HG03439 (cell line): Measurements from ENCODE around the gene DLST.
A peak's percentile ranks its signal among the peaks of the same experiment; 100 is the strongest.

Experiments used
- ATAC-seq: cut with Tn5 transposase; IDR thresholded peaks from one replicate; pipeline ENCODE4 v1.9.1; 2021; ENCODE audit warnings: mild to moderate bottlenecking, moderate library complexity; ENCODE audit not compliant: unreplicated experiment

DLST gene

DNA sequence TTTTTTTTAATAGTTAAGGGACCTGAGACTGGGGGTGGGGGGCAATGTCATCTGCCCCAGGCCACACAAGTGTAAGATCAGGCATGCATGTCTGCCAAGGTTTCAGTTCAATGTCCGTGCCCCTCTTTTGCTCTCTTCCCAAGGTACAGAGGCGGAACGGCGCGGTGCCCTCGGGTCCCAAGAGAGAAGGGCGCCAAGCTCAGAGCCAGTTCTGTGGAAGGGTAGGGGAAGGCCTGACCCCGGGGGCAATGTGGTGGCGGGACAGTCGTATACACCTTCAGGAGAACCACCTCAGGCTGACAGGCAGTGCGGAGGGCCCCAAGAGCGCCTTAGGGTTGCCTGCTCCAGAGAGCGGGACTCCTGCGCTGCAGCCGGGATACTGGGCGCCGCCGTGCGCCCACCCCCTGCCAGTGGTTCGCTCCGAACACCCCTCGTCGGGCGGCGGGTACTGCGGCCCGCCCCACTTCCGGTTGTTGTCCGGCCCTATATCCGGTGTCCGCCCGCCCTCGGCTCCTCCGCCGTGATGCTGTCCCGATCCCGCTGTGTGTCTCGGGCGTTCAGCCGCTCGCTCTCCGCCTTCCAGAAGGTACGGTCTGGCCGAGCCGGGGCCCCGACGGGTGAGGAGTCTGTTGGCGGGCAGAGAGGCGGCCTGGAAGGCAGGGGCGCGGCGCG, at the start of gene DLST:
DLST (plus strand) TSS at position 486 of the 672 bp plus-strand sequence; CDS start at position 524, 38 bp downstream.
- peak; percentile 95 for ATAC-seq

DNA sequence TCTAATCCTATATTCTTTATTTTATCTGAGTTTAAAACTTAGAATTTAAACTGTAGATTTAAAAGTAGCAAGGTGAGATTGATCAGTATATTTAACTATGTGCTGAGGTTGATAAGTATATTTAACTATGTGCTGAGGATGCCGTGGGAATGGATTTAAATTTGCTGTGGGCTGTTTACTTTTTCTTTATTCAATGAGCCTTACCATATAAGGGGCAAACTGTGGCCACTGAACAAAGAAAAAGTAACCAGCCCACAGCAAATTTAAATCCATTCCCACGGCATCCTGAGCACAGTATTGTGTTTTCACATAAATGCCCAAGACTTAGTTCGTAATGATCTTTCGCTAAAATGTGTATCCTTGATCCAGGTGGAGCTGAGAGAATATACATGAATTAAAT, 48.9 kb upstream of the DLST start:
- ATAC-seq, result no peak

DNA sequence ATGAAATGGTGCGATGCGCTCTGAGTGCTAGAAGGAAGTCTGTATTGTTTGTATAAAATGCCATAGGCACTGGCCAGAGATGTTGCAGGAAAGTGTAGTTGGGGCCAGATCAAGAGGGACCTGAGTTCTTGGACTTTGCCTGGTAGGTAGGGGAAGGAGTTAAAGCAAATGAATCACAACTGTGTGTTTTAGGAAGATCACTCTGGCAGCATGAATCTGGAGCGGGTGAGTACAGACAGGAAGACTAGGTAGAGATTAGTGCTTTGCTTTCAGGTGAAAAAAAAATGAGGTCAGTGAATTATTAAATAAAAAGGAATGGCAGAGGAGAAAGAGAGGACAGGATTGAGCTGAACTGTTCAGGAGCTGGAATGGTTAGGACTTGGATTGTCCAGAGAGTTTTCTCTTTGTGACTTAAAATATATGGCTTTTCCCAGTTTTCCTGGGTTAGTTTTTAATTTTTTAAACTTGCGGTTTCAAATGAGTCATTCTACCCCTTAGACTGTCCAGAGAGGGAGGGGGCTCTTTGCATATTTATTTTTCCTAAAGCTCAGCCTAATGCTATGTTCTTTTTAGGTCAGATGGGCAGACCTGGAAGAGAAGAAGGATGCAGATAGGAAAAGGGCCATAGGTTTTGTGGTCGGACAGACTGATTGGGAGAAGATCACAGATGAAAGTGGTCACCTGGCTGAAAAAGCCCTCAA, 46.9 kb upstream of the DLST start:
- no peak for ATAC-seq

DNA sequence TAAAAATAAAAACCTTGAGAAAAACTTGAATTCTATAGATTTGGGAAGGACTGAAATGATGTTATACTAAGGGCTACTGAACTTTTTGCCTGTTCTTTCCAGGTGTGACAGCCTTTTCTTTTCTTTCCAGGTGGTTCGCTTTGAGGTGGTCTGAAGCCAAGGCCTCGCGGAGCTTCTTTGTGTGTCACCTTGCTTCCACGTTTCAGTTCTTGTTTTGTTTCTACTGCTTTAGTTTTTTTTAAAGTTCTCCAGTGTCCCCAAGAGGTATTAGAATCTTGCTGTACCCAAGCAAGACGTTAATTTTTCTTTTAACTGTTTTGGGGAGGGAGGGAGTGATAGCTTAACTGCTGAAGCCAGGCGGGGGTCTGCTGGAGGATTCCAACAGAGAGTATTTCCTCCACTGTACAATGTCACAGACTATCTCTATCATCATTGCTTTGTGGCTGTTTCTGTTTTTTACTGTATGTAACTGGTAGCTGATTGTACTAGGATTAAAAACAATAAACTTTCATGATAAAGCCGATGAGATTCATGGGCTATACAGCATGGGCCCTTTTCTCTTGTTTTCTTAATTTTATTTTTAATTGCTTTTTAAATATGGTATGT, 46.0 kb upstream of the DLST start:
- ATAC-seq, result no peak

DNA sequence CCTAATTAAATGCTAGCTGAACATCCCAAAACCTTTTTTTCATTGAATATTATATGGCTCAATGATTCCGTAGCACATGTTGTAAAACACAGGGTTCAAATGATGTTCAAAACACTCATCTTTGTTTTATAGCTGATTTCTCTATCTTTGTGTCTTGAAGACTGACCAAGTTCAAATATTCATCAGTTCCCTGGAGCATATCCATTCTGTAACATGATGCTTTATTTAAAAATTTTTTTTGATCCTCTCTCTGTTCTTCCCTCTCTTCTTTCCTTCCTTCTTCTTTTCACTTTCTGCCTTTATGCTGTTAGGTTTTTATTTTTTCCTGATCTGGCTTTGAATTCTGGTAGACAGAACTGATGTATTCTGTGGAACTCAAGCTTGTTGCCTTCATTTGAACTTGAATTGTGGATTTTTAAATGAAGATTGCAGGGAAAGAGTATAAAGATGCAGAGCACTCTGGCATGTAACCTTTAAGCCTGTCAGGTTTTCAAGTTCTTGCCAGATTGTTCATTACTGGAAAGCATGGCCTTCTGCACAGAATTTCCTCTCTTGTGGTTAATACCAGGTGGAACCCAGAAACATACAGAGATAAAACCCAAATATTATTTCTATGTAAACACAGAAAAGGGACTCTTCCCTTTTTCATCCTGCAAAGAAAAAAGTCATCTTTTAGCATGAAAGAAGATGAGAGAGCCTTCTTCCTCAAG, 45.3 kb upstream of the DLST start:
- no peak for ATAC-seq

DNA sequence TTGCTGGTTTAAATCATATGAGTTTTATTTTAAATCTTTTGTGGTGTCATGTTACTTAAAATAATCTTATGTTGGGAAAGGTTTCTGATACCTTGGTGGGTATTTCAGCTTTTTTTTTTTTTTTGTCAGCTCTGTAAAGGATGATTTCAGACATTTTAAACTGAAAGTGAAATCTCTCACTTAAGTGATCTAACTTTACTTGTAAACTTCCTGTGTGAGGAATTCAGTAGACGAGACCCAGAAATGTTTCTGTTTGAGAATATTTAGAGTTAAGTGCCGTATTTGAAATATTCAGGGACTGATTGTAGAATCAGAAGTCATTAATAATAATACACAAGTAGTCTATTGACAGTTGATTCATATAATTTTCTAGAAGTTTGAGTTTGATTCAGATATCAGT, 43.5 kb upstream of the DLST start:
- no peak for ATAC-seq

DNA sequence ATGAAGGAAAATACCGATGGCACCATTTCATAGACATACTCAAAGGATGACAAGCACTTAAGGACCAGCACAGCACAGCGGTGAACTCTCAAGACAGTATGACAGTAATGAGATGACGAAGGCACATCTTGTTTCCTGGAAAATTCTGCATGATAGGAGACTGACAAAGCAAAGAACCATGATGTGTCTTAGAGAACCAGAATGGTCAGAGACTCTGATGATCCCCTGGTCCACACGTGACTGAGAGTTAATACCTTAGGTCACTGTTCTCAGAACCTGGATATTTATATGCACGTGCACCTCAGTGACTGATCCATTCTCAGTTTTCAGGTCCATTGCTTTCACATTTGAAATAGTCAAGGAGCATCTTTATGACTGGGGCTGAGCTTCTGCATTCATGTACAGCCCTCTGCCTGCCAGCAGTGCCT, 41.1 kb upstream of the DLST start:
- ATAC-seq, result peak; percentile 64

DNA sequence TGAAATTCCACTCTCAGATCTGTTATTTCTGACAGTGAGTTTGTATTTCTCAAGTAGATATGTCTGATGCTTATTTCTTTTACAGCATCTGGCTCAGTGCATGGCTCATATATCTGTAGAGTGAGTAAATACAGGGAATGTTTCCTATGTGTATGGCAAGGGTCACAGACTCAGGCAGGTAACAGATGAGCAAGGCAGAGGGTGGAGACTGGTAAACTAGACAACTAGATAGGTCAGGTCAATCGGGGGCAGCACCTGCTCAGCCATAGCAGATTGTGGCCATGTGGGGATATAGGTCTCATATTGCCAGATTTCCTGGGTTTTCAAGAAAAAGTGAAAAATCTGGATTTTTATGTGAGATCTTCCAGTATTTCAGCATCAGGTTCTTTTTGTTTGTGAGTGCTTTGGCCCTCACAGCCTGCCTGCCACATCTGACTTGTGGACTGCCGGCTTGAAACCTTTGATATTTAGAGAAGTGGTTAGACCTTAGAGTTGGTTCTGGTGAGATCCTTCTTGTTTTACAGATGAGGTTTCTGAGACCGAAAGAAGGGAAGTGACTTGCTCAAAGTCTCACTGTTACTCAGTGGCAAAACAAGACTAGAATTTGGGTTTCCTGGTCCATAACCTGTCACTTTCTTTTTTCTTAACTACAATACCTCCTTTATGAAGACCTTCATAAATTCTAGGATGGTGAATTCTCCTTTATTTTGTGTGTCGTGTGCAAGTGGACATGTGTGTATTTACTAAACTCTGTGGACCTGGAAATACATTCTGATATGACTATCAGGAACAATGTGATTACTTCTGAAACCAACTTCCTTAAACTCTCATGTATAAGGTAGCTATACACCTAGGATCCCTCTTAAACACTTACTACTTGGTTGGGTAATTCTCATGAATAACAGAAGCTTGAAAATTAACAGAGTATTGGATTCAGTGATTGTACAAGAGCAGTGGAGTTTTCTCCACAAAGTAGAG, 40.2 kb upstream of the DLST start:
- peak; percentile 66 for ATAC-seq

DNA sequence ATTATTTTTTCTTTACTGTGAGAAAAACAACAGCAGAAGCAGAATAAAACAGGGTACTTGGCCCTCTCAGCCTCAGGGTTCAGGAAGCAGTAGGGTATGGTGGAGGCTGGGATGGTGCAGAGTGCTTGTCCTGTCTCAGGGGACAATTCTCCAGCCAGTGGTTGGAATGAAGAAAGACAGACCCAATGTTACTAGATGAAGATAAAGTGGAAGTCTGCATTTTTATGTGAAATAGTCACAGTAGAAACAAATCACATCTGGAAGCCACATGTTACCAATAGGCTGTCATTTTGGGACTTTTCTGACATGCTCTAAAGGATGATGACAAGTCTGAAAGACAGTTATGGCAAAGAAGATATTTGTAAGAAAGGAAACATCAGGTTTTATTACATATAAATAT, 38.1 kb upstream of the DLST start:
- no peak for ATAC-seq

DNA sequence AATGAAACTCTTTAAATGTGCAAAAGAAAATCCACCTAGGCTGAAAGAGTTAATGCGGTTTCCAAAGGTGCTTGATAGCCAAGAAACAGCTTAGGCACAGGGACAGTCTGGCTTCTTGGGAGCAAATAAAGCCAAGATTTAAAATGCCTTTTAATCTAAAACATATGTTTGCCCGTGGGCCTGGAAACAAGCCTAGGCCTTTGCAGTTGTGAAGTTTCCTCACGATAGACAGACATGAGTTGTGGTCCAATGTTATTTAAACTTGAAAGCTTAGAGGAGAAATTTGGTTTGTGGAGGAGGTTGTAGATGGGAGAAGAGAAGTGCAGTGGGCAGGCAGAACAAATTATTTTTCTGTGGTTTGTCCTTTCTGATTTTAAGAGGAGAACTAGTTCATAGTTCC, 35.5 kb upstream of the DLST start:
- ATAC-seq, result no peak

DNA sequence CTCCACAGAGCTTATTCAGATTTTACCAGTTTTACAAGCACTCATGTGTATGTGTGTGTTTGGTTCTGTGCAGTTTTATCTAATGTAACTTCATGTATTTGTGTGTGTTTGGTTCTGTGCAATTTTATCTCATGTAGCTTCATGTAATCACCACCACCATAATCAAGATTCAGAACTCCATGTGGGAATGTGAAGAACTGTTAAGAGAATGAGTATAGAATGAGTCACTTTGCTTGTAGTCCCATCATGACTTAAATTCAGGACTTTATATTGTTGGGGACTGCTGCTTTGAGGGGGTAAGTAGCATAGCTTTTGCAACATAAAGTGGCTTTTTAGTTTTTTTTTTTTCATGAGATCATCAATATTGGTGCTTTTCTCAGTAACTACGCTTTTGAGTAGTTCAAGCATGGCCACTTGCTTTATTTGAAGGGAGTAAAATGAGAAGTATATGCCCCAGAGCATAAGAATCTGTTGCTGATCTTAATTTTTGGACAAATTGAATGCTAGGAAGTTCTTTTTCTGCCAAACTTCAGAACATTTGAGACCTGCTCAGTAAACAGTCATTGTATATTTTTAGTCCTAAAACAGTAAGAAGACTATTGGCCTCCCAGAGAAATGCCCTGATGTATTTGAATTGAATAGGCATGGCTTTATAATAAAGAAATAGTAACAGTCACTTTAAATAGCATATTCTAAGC, 34.6 kb upstream of the DLST start:
- ATAC-seq, result no peak

DNA sequence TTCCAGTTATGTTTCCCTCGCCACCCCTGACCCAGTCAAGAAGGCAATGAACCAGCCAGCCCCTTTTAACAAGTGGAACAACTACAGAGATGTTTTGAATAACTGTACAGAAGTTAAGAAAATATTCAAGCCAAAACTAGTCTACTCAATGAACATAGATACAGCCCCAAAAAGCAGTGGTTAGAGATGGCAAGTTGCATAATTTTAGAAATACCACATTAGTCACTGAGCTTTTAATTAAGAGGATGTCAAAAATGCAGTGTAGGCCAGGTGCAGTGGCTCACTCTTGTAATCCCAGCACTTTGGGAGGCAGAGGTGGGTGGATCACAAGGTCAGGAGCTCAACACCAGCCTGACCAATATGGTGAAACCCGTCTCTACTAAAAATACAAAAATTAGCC, 32.9 kb upstream of the DLST start:
- no peak for ATAC-seq

DNA sequence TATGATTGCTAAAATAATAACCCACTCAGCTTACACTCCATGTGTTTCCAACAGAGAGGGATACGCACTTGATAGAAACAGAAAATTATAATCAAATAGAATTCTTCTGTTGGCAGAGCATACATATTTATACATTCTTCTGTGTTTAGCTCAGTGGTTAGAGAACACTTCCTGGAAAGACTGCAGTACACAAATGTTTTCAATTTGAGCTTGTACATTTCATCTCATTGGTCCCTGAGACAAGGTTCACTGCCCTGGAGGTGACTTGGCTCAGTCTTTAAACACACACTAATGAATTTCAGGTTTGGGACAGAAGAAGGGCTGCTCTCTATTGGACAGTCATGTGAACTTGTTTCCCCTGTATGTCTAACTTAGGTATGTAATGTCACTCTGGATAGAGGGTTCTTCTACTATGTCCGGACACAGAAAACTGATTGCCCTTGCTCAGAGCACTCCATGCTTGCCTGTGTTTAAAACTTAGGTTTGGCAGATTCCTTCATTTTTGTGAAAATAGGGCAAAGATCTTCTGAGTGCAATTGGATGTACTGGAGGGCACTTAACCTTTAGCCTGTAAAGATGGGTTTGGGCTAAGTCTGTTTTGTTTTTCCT, 28.7 kb upstream of the DLST start:
- no peak for ATAC-seq

DNA sequence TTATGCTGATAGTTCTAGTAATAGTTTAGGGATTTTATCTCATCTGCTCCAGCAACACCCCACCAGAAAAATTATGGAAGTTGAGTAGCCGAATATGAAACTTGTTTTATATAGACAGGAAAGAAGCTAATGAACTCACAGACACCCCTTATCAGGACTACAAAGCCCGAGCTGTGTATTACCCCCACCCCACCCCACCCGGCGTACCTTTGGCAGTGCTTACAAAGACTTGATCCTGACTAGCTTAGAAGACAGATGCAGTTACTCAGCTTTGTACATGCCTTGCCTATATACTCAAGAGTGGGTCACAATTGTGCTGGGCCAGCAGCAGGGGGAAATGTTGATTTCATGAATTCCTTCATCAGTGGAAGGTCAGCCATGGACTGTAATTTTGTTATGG, 28.1 kb upstream of the DLST start:
- no peak for ATAC-seq

DNA sequence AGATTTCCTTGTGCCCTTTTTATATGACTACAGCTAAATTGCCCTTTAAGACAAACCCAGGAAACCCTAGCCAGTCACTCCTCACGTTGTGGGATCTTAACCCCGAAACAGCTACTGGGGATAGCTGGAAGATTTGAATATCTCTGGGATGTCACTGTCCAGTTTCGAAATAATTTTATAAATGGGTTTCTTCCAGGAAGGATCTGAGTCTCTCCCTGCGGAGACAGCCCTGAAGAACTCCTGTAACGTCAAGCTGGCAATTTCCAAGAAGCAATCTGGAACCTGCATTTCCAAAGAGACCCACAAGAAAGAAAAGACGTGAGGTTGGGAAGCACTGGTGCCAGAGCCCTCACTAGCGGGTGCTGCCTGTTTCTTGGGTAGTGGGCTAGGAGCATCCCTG, 26.7 kb upstream of the DLST start:
- ATAC-seq, result no peak

DNA sequence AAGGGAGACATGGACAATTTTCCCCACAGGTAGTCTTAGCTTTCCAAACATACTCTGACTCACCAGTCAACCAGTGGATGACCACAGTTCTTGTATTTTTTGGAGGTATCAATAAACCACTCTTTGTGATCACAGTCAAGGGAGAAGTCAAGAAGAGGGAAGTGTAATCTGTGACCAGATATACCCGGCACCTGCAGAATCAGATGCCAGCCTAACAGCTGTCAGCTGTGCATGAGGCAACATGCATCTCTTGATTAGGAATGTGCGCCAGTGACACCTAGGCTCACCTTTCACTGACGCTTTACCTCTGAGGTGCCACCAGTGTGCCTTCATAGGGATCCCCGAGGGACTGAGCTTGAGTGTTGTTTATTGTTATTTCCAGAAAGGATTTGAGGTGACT, 25.8 kb upstream of the DLST start:
- no peak for ATAC-seq

DNA sequence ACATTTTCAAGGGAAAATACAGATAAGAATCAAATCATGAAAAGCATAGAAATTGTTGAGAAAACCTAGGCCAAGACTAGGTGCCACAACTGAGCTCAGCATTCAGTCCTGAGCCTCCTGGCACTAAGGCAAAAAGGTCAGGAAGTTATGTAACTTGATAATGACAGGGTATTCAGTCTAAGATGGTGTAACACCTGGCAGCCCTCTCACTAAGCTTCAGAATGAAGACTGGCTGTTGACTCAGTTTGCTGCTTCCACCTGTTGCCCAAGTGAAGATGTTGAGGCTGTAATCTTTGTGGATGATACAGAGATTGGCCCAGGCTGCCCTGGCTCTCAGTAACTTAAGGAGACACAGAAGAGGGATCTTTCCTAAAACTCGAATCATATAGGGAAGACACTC, 25.4 kb upstream of the DLST start:
- no peak for ATAC-seq

DNA sequence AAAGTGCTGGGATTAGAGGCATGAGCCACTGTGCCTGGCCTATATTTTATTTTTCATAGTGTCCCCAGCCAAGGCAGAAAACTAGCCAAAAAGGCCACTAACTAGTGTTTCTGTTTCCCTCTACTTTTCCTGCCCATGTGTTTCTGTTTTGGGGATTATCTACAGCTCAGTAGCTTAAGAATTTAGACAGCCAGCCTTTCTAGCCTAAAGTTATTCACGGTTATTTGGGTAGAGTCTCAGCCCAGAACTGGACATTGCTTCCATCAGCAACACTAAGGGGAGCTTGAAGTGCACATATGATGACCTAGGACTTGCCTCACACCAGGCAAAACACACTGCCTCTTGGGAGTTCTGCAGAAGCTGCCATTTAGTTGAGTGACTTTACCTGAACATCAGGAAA, 23.7 kb upstream of the DLST start:
- no peak for ATAC-seq

DNA sequence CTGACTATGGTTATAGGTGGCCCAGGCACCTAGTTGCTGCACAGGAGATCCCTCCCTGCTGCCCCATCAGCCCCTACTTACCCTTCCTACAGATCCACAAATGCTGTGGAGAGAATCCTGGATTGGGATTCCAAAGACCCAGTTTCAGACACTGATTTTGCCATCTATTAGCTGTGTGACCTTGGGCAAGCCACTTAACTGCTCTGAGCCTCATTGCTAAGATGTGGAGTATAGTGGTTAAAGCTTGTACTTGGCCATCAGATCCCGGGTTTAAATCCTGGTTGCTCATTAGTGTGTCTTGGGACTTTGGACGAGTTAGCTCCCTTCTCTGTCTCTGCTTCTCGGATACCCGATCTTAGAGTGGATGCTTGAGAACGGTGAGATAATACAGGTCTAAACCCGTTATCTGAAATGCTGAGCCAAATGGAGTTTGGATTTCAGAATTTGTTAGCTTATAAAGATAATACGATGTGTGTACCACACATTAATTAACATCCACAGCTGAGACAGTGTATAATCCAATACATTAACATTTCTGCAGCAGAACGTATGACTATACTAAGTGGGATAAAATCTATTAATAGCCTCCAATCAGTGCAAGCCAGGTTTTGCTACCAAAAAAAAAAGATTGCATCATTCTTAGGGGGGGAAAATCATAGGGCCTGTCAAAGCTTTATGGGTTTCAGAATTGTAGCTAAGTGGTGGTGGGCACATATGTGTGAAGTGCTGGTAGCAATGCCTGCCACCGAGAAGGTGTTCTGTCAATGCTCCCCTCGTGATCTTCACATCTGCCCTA, 21.8 kb upstream of the DLST start:
- ATAC-seq, result no peak
